Measurements from ENCODE around the gene ZBTB1. TPM values are rescaled to one million over a fixed set of nuclear protein-coding genes. Genes with fewer than 3 reads are reported as not detected.

The ZBTB1 gene
- total and polyA plus RNA-seq, 9 of the 15 experiments (the other 6 are each of a cell fraction or from before 2014, with no cell fraction given) = 2.3 to 16.5 (median 9.0) TPM

- peak; percentile 54 for FAIRE-seq
- no peaks in the 10 kb centered on the region for H3K36me3 ChIP-seq (ENCODE audit: control insufficient read depth, insufficient read depth, low read length)
- peaks cover 21 to 36% of the 10 kb centered on the region in 2 experiments; a peak in 4 of 5 replicates for H3K4me1 ChIP-seq (replicated peaks in 1 of 2; ENCODE audit: control insufficient read depth in 2 of 2, insufficient read depth in 2 of 2, low read length in 2 of 2)
- H3K9ac ChIP-seq (ENCODE audit: insufficient read depth in 1 of 2, low read depth in 2 of 2, low read length in 2 of 2) = peak overlapping the region in 1 of 2 experiments; percentile 27; a peak in 1 of 4 replicates
- peaks cover 62% of the 10 kb centered on the region for H3K79me2 ChIP-seq (ENCODE audit: control insufficient read depth, insufficient read depth, low read length)
- H3K27ac ChIP-seq (ENCODE audit: extremely low read depth, low read depth, low read length) = no peak overlapping the region; the same call in 1 of the 3 replicates
- H3K27me3 ChIP-seq (ENCODE audit: control insufficient read depth in 2 of 2, insufficient read depth in 2 of 2, low read length in 2 of 2) = no peaks in the 10 kb centered on the region
- no peaks in the 10 kb centered on the region for H4K20me1 ChIP-seq (replicated peaks; ENCODE audit: control insufficient read depth, insufficient read depth, low read length)
- no peak overlapping the region for H2AFZ ChIP-seq (ENCODE audit: low read depth, low read length)
- no TSS peak for BruUV-seq (replicated peaks)
- CTCF ChIA-PET (ENCODE audit: low intra/inter-chr PET ratio) = no interaction called here
- peak overlapping the region; percentile 67 for H3K4me2 ChIP-seq (ENCODE audit: insufficient read depth, low read length)
- intact Hi-C loops (cut with micrococcal nuclease) (loop anchor here (5.0 kb wide), 1 partner anchor 40 kb away; the partner anchor contains the start of gene AKAP5), in situ Hi-C loops (cut with MboI) (no loop called here)
- POLR2A ChIA-PET = interaction anchor here (1.1 kb wide), 1 partner anchor 16 kb away, joined by 3 read pairs; no protein-coding TSS in a partner anchor
- H3K9me3 ChIP-seq (replicated peaks; ENCODE audit: control insufficient read depth, insufficient read depth, low read depth, low read length) = no peaks in the 10 kb centered on the region
- no peak overlapping the region for H3K4me3 ChIP-seq
- peak in 2 of 4 experiments; percentile 12 to 36 for DNase-seq (ENCODE audit: extremely low read depth in 1 of 4, low spot score in 3 of 4)
- ATAC-seq = no peak
- 17% methylated on average over 3 of the region's 4 CpGs for WGBS (ENCODE audit: insufficient coverage, low coverage, missing lambda C conversion rate)
- H3K9me1 ChIP-seq (ENCODE audit: control insufficient read depth, insufficient read depth, low read length) = no peaks in the 10 kb centered on the region
- no peak for TF ChIP-seq GATAD2A (IDR thresholded peaks at IDR 0.05)
- TF ChIP-seq HCFC1 (IDR thresholded peaks at IDR 0.05; ENCODE audit: low read depth, low read length) = no peak
- no peak for TF ChIP-seq RBM17 (IDR thresholded peaks at IDR 0.05; ENCODE audit: borderline replicate concordance, low read depth, low read length)
- TF ChIP-seq SRF (CRISPR knock-in tag; IDR thresholded peaks at IDR 0.05) = no peak
- TF ChIP-seq ETV5 (CRISPR knock-in tag; IDR thresholded peaks at IDR 0.05; ENCODE audit: low read depth) = no peak
- TF ChIP-seq NCOR1 (IDR thresholded peaks at IDR 0.05) = no peak
- TF ChIP-seq TCF7 (IDR thresholded peaks at IDR 0.05; ENCODE audit: borderline replicate concordance) = no peak
- TF ChIP-seq MTA1 (IDR thresholded peaks at IDR 0.05; ENCODE audit: borderline replicate concordance) = no peak
- no peak for TF ChIP-seq MYNN (IDR thresholded peaks at IDR 0.05)
- no peak for TF ChIP-seq MYNN (CRISPR knock-in tag; IDR thresholded peaks at IDR 0.05)
- TF ChIP-seq ZFP30 (CRISPR knock-in tag; IDR thresholded peaks at IDR 0.05; ENCODE audit: borderline replicate concordance) = no peak
- TF ChIP-seq TAF1 (IDR thresholded peaks at IDR 0.05; ENCODE audit: control insufficient read depth, extremely low read depth, insufficient read depth, low read length, severe bottlenecking) = no peak
- no peak for TF ChIP-seq ZNF57 (CRISPR knock-in tag; IDR thresholded peaks at IDR 0.05)
- TF ChIP-seq, protein P1, sequence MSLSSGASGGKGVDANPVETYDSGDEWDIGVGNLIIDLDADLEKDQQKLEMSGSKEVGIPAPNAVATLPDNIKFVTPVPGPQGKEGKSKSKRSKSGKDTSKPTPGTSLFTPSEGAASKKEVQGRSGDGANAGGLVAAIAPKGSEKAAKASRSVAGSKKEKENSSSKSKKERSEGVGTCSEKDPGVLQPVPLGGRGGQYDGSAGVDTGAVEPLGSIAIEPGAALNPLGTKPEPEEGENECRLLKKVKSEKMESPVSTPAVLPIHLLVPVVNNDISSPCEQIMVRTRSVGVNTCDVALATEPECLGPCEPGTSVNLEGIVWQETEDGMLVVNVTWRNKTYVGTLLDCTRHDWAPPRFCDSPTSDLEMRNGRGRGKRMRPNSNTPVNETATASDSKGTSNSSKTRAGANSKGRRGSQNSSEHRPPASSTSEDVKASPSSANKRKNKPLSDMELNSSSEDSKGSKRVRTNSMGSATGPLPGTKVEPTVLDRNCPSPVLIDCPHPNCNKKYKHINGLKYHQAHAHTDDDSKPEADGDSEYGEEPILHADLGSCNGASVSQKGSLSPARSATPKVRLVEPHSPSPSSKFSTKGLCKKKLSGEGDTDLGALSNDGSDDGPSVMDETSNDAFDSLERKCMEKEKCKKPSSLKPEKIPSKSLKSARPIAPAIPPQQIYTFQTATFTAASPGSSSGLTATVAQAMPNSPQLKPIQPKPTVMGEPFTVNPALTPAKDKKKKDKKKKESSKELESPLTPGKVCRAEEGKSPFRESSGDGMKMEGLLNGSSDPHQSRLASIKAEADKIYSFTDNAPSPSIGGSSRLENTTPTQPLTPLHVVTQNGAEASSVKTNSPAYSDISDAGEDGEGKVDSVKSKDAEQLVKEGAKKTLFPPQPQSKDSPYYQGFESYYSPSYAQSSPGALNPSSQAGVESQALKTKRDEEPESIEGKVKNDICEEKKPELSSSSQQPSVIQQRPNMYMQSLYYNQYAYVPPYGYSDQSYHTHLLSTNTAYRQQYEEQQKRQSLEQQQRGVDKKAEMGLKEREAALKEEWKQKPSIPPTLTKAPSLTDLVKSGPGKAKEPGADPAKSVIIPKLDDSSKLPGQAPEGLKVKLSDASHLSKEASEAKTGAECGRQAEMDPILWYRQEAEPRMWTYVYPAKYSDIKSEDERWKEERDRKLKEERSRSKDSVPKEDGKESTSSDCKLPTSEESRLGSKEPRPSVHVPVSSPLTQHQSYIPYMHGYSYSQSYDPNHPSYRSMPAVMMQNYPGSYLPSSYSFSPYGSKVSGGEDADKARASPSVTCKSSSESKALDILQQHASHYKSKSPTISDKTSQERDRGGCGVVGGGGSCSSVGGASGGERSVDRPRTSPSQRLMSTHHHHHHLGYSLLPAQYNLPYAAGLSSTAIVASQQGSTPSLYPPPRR (CRISPR knock-in tag; IDR thresholded peaks at IDR 0.05; ENCODE audit: borderline replicate concordance) = no peak
- no peak for TF ChIP-seq ARNT (IDR thresholded peaks at IDR 0.05)
- TF ChIP-seq HOXB6 (CRISPR knock-in tag; IDR thresholded peaks at IDR 0.05; ENCODE audit: borderline replicate concordance) = no peak
- TF ChIP-seq ZNF354B (CRISPR knock-in tag; IDR thresholded peaks at IDR 0.05) = no peak
- no peak for TF ChIP-seq ZNF696 (CRISPR knock-in tag; conservative IDR thresholded peaks at IDR 0.05)
Observed at GRCh38 chr14:64507376-64508156, 3.0 kb downstream of the ZBTB1 start.
